GM19328 (cell line): ENCODE measurements around the gene EIF4A3.

ENCODE experiments used
- ATAC-seq: cut with Tn5 transposase; IDR thresholded peaks from one replicate; pipeline ENCODE4 v1.9.1; 2021; ENCODE audit warnings: mild to moderate bottlenecking, moderate library complexity; ENCODE audit not compliant: unreplicated experiment

Gene EIF4A3

DNA sequence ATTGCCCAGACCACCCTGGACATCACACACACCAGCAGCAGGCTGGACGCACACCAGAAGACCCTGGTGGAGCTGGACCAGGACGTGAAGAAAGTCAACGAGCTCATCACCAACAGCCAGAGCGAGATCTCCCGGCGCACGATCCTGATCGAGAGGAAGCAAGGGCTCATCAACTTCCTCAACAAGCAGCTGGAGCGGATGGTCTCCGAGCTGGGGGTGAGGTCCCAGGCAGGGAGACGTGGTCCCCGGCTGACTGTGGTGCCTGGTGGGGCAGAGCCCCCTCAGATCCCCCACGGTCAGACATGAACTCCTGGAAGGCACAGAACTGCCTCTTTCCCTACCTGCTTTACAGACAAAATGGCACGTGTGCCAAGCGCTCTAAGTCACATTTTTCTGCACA lies 62.2 kb downstream of the EIF4A3 start:
- ATAC-seq: no peak
